Heart right ventricle (tissue), 16 donors: ENCODE results near the gene GAREM1. TPM values are rescaled to one million over a fixed set of nuclear protein-coding genes. Genes with fewer than 3 reads are reported as not detected.

Experiments
- ATAC-seq, 8 donors: fragments of 200-7000 bp; cut with Tn5 transposase; one replicate each; pipeline ENCODE4 v1.9.1; 2020; ENCODE audit warnings: mild to moderate bottlenecking in 8 of 8, moderate library complexity in 8 of 8, moderate number of reproducible peaks in 1 of 8
- DNase-seq, 2 donors: peaks; one replicate each; pipeline ENCODE4 v3.0.0-alpha.2; 2020
- H3K27ac ChIP-seq, 10 donors: fragments of 200-600 bp; sonication (generic) in 2 of 10; one replicate each; pipeline versions ENCODE4 v1.5.0 to v1.8.0; 2020 to 2022; ENCODE audit warnings: mild to moderate bottlenecking in 3 of 10
- H3K27me3 ChIP-seq, 7 donors: fragments of 200-600 bp; one replicate each; pipeline ENCODE4 v1.8.0; 2021 to 2022; ENCODE audit warnings: mild to moderate bottlenecking in 2 of 7
- H3K36me3 ChIP-seq, 9 donors: fragments of 200-600 bp; sonication (generic) in 1 of 9; one replicate each; pipeline versions ENCODE4 v1.5.0 to v1.8.0; 2020 to 2022; ENCODE audit warnings: mild to moderate bottlenecking in 2 of 9
- H3K4me1 ChIP-seq, 9 donors: fragments of 200-600 bp; sonication (generic) in 1 of 9; one replicate each; pipeline versions ENCODE4 v1.5.0 to v1.8.0; 2020 to 2022; ENCODE audit warnings: mild to moderate bottlenecking in 4 of 9
- H3K4me3 ChIP-seq, 10 donors: fragments of 200-600 bp; sonication (generic) in 2 of 10; one replicate each; pipeline versions ENCODE4 v1.5.0 to v1.8.0; 2020 to 2022; ENCODE audit warnings: mild to moderate bottlenecking in 7 of 10, moderate library complexity in 2 of 10
- H3K9me3 ChIP-seq, 11 donors: fragments of 200-600 bp in 10 of 11; sonication (generic) in 2 of 11; one replicate each; pipeline versions ENCODE4 v1.5.0 to v1.8.0; 2013 to 2022; ENCODE audit warnings: mild to moderate bottlenecking in 2 of 11, control low read depth in 1 of 11, moderate library complexity in 1 of 11
- WGBS, 2 donors: extraction: QIAGEN DNeasy Blood & Tissue Kit; methylation state at CpG; one replicate each; pipeline ENCODE4 v1.1.7; 2013; ENCODE audit warnings: inconsistent platforms in 1 of 2; 5-methylcytosine and 5-hydroxymethylcytosine counted together
- intact Hi-C, 10 donors: fragments of 100-400 bp; cut with DNase I; formaldehyde crosslinking; loops; one replicate each; pipeline versions ENCODE4 v1.11.1 to v1.14.2; 2022
- polyA plus RNA-seq, 2 donors: library from polyadenylated mRNA; stranded (reverse); fragments of 200-250 nt; gene quantifications; one replicate each; pipeline ENCODE4 v1.2.3, GENCODE V29; 2013
- total RNA-seq, 10 donors: library from RNA; stranded (reverse); fragmentation: NEBNext Ultra II Directional in 3 of 10; extraction: Animal tissue kit (Norgen Biotek cat#: 25700) in 3 of 10; gene quantifications; one replicate each; pipeline versions ENCODE4 v1.2.1 to v1.2.4, GENCODE V29; 2021 to 2023
- TF ChIP-seq, protein P1 (sequence below), 9 donors: fragments of 200-600 bp; sonication (generic) in 2 of 9; IDR thresholded peaks; one replicate each; pipeline versions ENCODE4 v1.5.0 to v1.8.0; 2021 to 2022; ENCODE audit warnings: antibody characterized with exemption in 9 of 9, mild to moderate bottlenecking in 5 of 9, moderate library complexity in 1 of 9
- donor health status: Arrhythmogenic right ventricular cardiomyopathy.
- donor health status: ischemic (EF 13 %, LVEDD 7.1; RV severe dilation, severe dysfunction).
- donor health status: healthy with polysubstance abuse.
- donor health status: DM: no; HTN: yes; CAD: no.
- donor health status: DM: no; HTN: no; CAD: no.
- donor health status: ischemic (EF 25% LVEDD 6.9; RV normal size, moderate dysfunction).
- donor health status: ischemic (EF 25% LVEDD 5.7; RV mildly dilated, moderate dysfunction).
- donor health status: healthy.
- donor health status: DM: yes; HTN: yes; CAD: no.
- donor health status: Ischemic cardiomyopathy.
- donor health status: ischemic (EF 35%, LVEDD 5.7; RV mildly dilated, moderate dysfunction).
- donor health status: nonischemic (EF 11% LVEDD 7.7; RV severe dilation, severe dysfunction).
- donor health status: DM: yes; HTN: yes; CAD: no.
- donor health status: PGD.
- donor health status: ischemic (EF 29% LVEDD 5.4; RV normal size, mild dysfunction).
- donor health status: nonischemic (EF 23%, LVEDD 6.1; RV moderate dilation, normal function).

The GAREM1 gene
- total and polyA plus RNA-seq, 12 donors, result 2.4 to 26.1 (median 13.4) TPM

DNA sequence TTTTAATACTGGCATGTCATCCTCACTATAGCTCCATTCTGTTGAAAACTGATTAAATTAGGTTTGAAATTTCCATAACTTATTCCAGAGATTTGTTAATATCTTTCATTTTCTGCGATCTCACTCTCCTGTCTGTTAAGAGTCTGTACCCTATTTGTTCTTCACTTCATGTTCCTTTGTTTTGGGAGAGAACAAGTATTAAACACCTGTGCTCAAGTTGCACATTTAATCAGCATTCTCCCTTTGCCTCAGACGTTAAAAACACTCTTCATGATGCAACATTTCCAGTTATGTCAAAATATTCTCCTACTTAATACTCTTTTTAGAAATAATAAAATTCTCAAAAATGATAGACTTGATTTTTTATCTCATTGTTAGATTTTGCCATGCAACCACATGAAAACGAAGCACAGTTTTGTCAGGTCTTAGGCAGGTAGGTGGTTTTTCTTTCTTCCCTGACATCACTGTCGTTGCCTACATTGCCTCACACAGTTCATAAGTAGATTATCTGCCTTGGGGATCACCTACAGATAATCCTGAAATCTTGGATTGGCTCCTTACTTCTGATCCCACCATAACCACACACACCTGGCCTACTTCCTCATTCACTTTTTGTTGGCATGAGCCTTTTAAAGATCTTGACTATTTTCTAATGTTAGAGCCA, 109.9 kb downstream of the GAREM1 start:
- Histone ChIP-seq H3K4me1 (peaks cover 0 to 26% (median 9%) of the 10 kb centered on the region in 9 donors), H3K36me3 (no peaks in the 10 kb centered on the region), H3K9me3 (no peaks in the 10 kb centered on the region), H3K4me3 (no peak overlapping the region), H3K27me3 (no peaks in the 10 kb centered on the region), H3K27ac (no peak overlapping the region)
- DNase-seq, result no peak
- 74 to 76% methylated on average over 4 of the region's 4 CpGs for whole genome bisulfite sequencing, 2 donors
- ATAC-seq, result no peak
- TF ChIP-seq, protein P1, sequence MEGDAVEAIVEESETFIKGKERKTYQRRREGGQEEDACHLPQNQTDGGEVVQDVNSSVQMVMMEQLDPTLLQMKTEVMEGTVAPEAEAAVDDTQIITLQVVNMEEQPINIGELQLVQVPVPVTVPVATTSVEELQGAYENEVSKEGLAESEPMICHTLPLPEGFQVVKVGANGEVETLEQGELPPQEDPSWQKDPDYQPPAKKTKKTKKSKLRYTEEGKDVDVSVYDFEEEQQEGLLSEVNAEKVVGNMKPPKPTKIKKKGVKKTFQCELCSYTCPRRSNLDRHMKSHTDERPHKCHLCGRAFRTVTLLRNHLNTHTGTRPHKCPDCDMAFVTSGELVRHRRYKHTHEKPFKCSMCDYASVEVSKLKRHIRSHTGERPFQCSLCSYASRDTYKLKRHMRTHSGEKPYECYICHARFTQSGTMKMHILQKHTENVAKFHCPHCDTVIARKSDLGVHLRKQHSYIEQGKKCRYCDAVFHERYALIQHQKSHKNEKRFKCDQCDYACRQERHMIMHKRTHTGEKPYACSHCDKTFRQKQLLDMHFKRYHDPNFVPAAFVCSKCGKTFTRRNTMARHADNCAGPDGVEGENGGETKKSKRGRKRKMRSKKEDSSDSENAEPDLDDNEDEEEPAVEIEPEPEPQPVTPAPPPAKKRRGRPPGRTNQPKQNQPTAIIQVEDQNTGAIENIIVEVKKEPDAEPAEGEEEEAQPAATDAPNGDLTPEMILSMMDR (IDR thresholded peaks at IDR 0.05), result no peak
- intact Hi-C loops, result no loop called here

DNA sequence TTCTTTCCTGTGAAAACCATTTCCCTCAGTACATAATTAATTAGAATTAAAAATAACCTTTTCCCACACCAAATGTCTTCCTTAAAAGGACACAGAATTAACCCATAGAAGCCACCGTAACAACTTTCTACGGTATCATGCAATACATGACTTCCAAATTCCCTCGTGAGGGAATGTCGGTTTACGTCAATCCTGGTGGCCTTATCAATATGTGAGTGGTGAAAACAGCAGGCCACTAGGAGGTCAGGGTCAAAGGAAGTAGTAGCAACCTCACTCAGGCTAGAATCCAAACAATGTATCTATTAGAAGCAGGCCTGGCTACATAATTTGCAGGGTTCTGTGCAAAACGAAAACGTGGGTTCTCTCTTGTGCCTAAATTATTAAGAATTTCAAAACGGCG, 112.2 kb downstream of the GAREM1 start:
- WGBS, 2 donors, result 45 to 47% methylated on average over 9 of the region's 9 CpGs
- Histone ChIP-seq H3K4me3 (no peak overlapping the region), H3K36me3 (no peaks in the 10 kb centered on the region), H3K27ac (no peak overlapping the region), H3K27me3 (no peaks in the 10 kb centered on the region), H3K9me3 (no peaks in the 10 kb centered on the region), H3K4me1 (peaks cover 0 to 33% (median 10%) of the 10 kb centered on the region in 9 donors)
- no peak for DNase-seq
- ATAC-seq, result peak in 3 of 8 donors; percentile 55 to 84 (median 74)
- intact Hi-C loops, result loop anchor here in 1 of 10 donors (10.0 kb wide), 1 partner anchor 106 kb away; no protein-coding TSS in a partner anchor
- TF ChIP-seq, protein P1 (IDR thresholded peaks at IDR 0.05), result no peak

DNA sequence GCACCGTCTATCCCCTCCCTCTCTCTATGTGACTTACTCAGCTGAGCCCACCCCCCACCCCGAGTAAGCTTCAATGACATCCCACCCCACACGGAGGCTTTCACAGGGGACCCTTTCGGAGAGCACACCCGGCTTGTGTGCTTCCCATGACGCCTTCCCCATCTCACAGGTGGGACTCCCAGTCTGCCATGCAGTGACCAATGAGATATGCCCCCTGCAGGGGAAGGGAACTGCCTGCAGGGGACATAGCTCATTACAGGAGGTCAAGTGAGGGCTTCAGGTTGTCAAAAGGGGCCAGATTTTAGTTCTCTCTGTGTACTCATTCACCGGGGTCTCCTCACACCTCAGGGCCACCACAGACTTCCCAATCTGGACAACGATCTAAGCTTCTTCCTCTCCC, 112.6 kb downstream of the GAREM1 start:
- peak in 4 of 8 donors; percentile 39 to 69 (median 46) for ATAC-seq
- no peaks in the 10 kb centered on the region for H3K36me3 ChIP-seq
- H3K27ac ChIP-seq, result peak overlapping the region in 1 of 10 donors; percentile 19
- peaks cover 0 to 33% (median 6%) of the 10 kb centered on the region in 9 donors for H3K4me1 ChIP-seq
- H3K9me3 ChIP-seq, result no peaks in the 10 kb centered on the region
- intact Hi-C loops, result loop anchor here in 1 of 10 donors (10.0 kb wide), 1 partner anchor 107 kb away; no protein-coding TSS in a partner anchor
- 66 to 70% methylated on average over 8 of the region's 8 CpGs for WGBS, 2 donors
- no peak overlapping the region for H3K4me3 ChIP-seq
- no peak for DNase-seq
- TF ChIP-seq, protein P1 (IDR thresholded peaks at IDR 0.05), result peak in 4 of 9 donors; percentile 7 to 26 (median 18)
- H3K27me3 ChIP-seq, result no peaks in the 10 kb centered on the region

DNA sequence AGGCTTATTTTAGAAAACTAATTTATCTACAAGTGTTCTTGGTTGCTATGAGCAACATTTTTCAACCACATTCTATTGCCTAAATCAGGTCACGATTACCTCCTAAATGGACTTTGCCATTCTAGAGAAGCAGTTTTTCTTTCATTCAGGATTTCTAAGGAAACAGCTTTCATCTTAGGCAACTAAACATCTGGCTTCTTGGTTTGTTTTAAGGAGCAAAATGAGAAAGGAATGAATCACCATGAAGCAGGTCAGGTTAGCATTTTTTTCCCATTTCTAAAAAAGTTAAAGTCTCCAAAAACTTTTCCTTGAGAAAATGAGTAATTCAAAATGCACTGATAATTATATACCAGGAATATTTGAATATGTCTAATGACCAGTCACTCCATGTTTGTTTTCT, 114.8 kb downstream of the GAREM1 start:
- no peak overlapping the region for H3K27ac ChIP-seq
- peaks cover 0 to 42% (median 11%) of the 10 kb centered on the region in 9 donors for H3K4me1 ChIP-seq
- no peak overlapping the region for H3K4me3 ChIP-seq
- DNase-seq (no peak), ATAC-seq (no peak)
- TF ChIP-seq, protein P1 (IDR thresholded peaks at IDR 0.05), result no peak
- H3K9me3 ChIP-seq, result no peaks in the 10 kb centered on the region
- H3K27me3 ChIP-seq, result no peaks in the 10 kb centered on the region
- H3K36me3 ChIP-seq, result no peaks in the 10 kb centered on the region
- intact Hi-C loops, result loop anchor here in 1 of 10 donors (10.0 kb wide), 1 partner anchor 109 kb away; no protein-coding TSS in a partner anchor
- WGBS, 2 donors, result 31 to 48% methylated on average over 1 of the region's 1 CpG
